Heart left ventricle (tissue), 13 donors: Measurements from ENCODE around the gene C3orf52.

ENCODE experiments used
- POLR2A ChIP-seq, 2 donors: fragments of 450-650 bp; IDR thresholded peaks; one replicate each; pipeline ENCODE4 v1.6.1; 2017; ENCODE audit warnings: antibody characterized with exemption in 2 of 2, mild to moderate bottlenecking in 2 of 2, moderate library complexity in 2 of 2
- TF ChIP-seq, protein P1 (sequence below), 12 donors: fragments of 200-600 bp; sonication (generic) in 4 of 12; IDR thresholded peaks; one replicate each; pipeline versions ENCODE4 v1.5.0 to v1.8.0; 2018 to 2022; ENCODE audit warnings: antibody characterized with exemption in 12 of 12, mild to moderate bottlenecking in 5 of 12
- donor health status: ischemic (EF 13 %, LVEDD 7.1; RV severe dilation, severe dysfunction).
- donor health status: DM: no; HTN: yes; CAD: no.
- donor health status: DM: no; HTN: no; CAD: no.
- donor health status: ischemic (EF 25% LVEDD 6.9; RV normal size, moderate dysfunction).
- donor health status: ischemic (EF 25% LVEDD 5.7; RV mildly dilated, moderate dysfunction).
- donor health status: ischemic (EF 35%, LVEDD 5.7; RV mildly dilated, moderate dysfunction).
- donor health status: nonischemic (EF 11% LVEDD 7.7; RV severe dilation, severe dysfunction).
- donor health status: DM: yes; HTN: yes; CAD: no.
- donor health status: PGD.
- donor health status: ischemic (EF 29% LVEDD 5.4; RV normal size, mild dysfunction).
- donor health status: nonischemic (EF 23%, LVEDD 6.1; RV moderate dilation, normal function).

DNA sequence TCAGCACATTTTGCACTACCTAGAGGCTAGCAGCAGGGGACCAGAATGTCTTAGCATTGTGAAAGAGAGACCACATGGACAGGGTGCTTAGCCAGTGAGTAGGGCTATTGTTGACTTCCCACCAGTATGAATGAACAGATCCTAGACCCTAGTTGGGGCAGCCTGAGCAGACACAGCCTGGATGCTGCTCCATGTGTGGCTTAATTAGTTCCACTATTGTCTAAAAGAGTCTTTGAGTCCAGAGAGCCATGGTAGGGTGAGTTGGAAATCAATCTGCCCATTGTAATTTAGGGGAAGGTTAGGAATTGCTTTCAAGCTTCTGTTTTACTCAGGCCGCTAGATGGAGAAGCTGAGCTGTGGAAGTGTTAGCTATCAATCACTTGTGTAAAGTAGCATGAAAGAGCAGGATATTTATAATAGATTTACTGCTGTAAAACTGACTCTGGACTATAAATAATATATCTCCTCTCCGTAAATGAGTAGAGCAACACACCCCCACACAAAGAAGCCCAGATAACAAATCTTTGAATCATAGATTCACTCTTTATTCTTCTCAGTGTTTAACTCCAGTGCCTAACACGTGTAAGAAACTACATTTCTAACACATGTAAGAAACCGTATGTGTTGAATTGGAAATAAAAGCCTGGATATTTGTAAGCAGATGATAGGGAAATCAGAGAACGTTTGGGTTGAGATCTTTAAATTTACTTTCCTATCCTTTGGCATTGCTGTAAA lies 50.9 kb downstream of the C3orf52 start:
- TF ChIP-seq POLR2A (IDR thresholded peaks at IDR 0.05), result no peak
- TF ChIP-seq, protein P1, sequence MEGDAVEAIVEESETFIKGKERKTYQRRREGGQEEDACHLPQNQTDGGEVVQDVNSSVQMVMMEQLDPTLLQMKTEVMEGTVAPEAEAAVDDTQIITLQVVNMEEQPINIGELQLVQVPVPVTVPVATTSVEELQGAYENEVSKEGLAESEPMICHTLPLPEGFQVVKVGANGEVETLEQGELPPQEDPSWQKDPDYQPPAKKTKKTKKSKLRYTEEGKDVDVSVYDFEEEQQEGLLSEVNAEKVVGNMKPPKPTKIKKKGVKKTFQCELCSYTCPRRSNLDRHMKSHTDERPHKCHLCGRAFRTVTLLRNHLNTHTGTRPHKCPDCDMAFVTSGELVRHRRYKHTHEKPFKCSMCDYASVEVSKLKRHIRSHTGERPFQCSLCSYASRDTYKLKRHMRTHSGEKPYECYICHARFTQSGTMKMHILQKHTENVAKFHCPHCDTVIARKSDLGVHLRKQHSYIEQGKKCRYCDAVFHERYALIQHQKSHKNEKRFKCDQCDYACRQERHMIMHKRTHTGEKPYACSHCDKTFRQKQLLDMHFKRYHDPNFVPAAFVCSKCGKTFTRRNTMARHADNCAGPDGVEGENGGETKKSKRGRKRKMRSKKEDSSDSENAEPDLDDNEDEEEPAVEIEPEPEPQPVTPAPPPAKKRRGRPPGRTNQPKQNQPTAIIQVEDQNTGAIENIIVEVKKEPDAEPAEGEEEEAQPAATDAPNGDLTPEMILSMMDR (IDR thresholded peaks at IDR 0.05), result peak in 11 of 12 donors; percentile 32 to 64 (median 45)
